GM04504 (cell line): ENCODE measurements around the gene HOXC9.

Experiments
- DNase-seq: peaks from one replicate; pipeline ENCODE4 v3.0.0-alpha.2; 2012; ENCODE audit warnings: low read depth

HOXC9 gene

DNA sequence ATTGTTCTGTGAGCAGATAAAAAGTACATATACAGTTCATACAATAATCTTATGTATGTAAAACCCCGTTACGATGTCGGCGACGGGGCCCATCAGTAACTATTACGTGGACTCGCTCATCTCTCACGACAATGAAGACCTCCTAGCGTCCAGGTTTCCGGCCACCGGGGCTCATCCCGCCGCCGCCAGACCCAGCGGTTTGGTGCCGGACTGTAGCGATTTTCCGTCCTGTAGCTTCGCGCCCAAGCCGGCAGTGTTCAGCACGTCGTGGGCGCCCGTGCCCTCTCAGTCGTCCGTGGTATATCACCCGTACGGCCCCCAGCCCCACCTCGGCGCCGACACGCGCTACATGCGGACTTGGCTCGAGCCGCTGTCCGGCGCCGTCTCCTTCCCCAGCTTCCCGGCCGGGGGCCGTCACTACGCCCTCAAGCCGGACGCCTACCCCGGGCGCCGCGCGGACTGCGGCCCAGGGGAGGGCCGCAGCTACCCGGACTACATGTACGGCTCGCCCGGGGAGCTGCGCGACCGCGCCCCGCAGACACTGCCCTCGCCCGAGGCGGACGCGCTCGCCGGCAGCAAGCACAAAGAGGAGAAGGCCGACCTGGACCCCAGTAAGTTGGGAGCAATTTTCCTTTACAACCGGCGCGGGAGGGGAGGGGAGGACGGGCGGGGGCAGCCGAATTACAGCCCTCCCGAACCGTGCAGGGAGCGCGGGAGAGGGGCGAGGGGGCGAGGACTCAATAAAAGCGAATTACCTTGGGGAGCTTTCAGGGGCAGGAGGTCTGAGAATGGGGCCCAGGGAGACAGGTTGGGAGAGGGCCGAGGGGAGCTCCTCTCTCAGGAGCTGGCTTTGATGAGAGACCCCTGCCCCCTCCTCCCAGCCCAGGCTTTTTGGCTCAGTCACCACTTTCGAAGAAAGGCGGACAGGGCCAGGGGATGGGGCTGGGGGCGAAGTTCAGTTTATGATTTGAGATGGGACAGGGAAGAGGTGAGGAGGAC, at the start of gene HOXC9:
Gene HOXC9 (plus strand): TSS at position 46 of the 999 bp plus-strand sequence. CDS start 28 bp downstream, at position 74.
- DNase-seq: no peak

DNA sequence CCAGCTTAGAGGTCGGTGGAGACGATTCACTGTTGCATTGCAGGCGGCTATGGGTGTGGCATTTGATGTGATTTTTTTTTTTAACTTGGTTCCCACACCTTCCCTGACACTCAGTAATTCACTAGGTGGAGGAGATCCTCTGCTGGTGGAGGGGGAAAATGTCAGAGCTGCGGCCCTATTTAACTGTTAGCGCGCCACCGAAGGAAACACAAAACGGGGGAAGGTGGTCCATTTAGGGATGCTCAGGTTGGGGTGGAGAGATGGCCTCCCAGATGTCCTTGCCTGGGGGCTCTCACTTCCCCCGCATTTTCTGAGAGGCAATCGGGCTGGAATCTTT, 49.6 kb upstream of the HOXC9 start:
- no peak for DNase-seq

- no peak for DNase-seq
Observed at GRCh38 chr12:53950789-53951576, 49.0 kb upstream of the HOXC9 start.

- DNase-seq: no peak
Observed at GRCh38 chr12:53951577-53952334, 48.2 kb upstream of the HOXC9 start.

GRCh38 chr12:53952335-53952694, 47.6 kb upstream of the HOXC9 start:
- DNase-seq: no peak

DNA sequence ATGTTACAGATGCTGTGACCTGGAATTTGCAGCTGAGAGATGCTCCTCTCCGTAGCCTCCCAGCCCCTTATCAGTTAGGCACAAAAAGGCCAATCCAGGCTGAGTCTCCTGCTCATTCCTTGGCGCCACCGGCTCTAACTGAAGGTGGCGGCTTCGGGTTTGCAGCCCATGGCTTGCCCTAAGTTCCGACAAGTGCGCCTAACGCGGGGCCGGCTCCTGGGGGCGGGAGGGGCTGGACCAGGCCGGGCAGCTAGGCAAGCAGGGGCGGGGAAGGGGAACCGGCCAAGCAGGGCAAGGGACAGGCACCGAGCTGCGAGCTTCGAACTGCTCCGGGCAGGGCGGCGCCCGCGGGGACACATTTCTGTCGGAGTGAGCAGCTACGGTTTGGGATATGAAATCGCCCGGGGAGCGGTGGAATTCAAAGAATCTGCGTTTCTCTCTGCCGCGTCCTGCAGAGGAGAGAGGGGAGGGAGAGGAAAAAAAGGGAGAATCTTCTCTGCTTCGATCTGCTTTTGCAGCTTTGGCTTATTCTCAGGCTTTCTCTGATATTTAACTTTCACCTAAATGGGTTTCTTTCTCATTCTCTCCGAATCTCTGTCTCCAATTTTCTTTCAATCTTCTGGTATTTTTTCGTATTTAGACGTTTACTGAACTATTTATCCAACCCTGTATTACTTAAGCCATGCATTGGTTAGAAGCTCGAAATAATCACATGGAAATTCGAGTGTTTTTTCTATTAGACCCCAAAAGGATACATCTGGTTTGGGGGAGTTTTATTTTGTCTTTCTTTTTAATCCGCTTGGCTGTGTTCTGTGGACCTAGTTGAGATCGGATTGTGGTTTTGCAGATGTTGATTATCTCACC, 46.9 kb upstream of the HOXC9 start:
- no peak for DNase-seq

DNA sequence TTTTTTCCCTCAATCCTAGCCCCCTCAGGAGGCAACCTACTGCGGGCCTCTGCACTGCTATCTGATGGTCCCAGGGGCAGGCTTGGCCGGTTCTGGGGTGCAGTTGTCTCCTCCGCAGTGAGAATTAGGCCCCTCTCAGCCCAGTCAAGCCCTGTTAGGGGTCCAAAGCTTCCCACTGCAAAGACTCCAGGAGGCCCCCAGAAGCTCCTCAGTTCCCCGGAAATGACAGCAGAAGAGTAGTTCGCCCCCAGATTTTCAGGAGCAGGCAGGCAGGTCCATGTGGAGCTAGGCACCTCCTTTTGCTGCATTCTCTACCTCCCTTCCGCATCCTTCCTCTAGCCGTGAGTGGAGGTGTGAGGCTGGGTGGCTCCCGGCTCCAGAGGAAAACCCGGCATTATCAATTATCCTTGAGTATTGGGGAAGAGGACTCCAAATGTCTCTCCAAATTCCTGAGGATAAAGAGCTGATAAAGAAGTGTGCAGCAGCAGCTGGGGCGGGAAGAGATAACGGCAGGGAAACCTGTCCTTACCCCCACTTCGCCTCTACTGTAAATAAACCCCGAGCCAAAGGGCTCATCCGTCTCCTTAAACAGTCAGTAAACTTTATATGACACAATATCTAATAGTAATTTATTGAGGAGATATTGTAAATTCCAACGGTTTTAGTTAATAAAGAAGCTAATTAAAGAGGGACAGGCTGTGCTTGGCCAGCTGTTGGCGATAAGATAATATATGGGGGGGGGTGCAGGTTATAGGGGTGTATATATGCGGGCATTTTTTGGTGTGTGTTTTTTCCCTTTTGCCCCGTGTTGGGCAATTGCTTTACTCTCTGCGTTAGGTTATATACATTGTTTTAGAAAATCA, 45.9 kb upstream of the HOXC9 start:
- no peak for DNase-seq

GRCh38 chr12:53954694-53955035, 45.3 kb upstream of the HOXC9 start, which contains the start of gene HOXC12:
Gene HOXC12, plus strand, starts transcription at chr12:53954903. Its CDS starts 27 bp downstream, at chr12:53954930.
- no peak for DNase-seq

- DNase-seq: no peak
Observed at GRCh38 chr12:53955036-53955775, 44.8 kb upstream of the HOXC9 start.

DNA sequence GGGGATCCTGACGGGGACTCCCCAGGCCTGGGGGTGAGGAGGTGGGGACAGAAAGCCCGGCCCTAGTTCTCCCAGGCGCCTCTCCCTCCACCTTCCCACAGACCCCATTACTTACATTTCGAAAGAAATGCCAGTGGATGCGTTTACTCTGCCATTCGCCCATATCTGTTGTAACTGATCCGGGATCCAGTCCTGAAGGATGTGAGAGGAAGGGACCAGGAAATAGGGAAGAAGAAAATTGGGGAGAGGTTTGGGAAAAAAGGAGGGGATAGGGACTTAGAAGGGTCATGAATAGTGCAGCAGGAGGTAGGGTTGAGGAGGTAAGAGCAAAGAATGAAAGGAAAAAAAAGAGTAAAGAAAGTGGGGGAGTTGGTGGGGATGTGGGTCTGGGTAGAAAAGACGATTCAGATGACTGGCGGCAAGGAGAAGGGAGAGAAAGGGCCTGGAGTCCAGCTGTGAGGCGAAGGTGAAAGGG, 44.1 kb upstream of the HOXC9 start:
- DNase-seq: no peak

GRCh38 chr12:53956251-53956887, 43.6 kb upstream of the HOXC9 start:
- DNase-seq: no peak

GRCh38 chr12:53956914-53957536, 42.9 kb upstream of the HOXC9 start:
- DNase-seq: no peak

DNA sequence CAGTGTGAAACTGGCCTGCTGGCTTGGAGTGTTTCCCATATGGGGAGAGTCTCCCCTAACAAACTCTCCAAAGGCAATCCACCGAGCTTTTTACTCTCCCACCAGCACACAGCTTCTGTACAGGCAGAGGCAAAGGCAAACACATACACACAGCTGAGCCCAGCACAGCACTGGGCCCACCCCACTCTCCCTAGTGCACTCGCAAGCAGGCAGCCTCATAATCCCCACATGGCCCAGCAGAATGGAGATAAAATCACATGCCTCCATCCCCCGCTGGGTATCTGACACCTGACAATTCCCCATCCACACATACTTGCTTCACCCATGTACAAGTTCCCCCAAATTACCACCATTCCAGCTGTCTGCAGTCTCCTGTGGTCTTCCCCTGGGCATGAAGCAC, 41.8 kb upstream of the HOXC9 start:
- DNase-seq: no peak

DNA sequence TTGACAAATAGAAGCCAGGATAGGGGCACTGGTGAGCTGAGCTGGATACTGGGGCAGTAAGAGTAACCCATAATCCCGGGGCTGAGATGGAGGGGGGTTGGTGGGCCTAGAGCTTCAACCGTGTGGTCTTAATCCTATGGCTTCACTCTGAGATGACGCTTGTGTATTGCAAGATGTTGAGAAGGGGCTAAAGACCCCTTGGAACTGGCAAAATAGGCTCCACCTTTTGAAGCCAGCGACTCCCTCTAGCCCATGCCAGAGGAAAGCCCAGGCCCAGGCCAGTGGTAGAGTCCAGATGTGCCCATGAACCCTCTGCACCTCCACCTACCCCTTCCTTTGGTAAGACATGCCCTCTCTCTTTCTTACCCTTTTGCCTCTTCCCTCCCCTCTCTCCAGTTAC, 40.6 kb upstream of the HOXC9 start:
- DNase-seq: no peak

GRCh38 chr12:53960187-53961024, 39.6 kb upstream of the HOXC9 start:
- no peak for DNase-seq

DNA sequence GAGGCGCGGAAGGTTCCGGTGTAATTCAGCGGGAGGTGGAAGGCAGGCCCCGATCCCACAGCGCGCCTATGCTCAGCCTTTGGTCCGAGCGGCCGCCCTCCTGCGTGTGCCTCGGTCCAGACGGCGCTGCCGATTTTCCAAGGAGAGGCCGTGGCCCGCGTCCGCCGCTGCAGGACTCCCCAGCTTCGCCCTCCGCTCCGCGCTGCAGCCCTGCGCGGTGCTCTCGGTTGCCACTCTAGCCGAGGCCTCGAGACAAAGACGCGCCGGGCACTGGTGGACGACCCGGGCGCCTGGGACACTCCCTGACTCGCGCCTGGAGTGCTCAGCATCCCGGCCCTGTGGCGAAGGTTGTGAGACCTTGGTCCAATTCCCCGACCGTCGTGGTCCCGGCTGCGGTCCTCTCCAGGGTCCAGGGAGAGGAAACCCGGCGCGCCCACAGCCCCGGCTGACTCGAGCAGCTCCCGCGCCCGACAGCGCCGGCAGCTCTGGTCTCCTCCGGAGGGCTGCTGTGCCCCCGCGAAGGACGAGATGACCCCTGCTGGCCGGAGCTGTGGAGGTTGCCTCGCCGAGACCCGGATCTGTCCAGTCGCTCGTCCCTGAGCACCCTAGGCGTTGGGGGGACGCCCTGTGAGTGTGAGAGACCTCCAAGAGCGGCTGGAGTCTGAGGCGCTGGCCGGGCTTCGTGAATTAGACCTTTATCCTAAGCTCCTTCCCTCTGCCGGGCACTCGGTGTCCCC, 38.8 kb upstream of the HOXC9 start:
- DNase-seq: no peak

- DNase-seq: no peak
Observed at GRCh38 chr12:53963005-53963404, 37.0 kb upstream of the HOXC9 start.
